ENCODE results near the gene STX3. TPM values are rescaled to one million over a fixed set of nuclear protein-coding genes. Genes with fewer than 3 reads are reported as not detected.
"Not testable (repeated sequence)": the region's sequence is repeated elsewhere in the genome, so short reads cannot be mapped to it uniquely, and the experiment has no call there.

Gene STX3
- polyA plus RNA-seq, 1 donor = 89.2 TPM

- H3K27me3 ChIP-seq (ENCODE audit: control insufficient read depth, insufficient read depth, low read length); H3K9me3 ChIP-seq (ENCODE audit: control insufficient read depth, low read depth, low read length); H3K27ac ChIP-seq (ENCODE audit: low read length); H3K4me3 ChIP-seq (ENCODE audit: low read length); DNase-seq: not testable (repeated sequence)
- Histone ChIP-seq H3K4me1 (ENCODE audit: control insufficient read depth, insufficient read depth, low read length) (peaks cover 26% of the 10 kb centered on the region), H3K36me3 (ENCODE audit: control insufficient read depth, insufficient read depth, low read length) (peaks cover 48% of the 10 kb centered on the region)
- WGBS (ENCODE audit: insufficient coverage, low lambda C conversion rate) = no CpG with 5 or more reads among the region's 5 CpGs
Observed at GRCh38 chr11:59784441-59784840, 29.3 kb downstream of the STX3 start.

- peaks cover 3% of the 10 kb centered on the region for H3K9me3 ChIP-seq (ENCODE audit: control insufficient read depth, low read depth, low read length)
- WGBS (ENCODE audit: insufficient coverage, low lambda C conversion rate) = no CpG with 5 or more reads among the region's 4 CpGs
Observed at GRCh38 chr11:59785818-59786217, 30.6 kb downstream of the STX3 start.

GRCh38 chr11:59787255-59787588 is 32.0 kb downstream of the STX3 start:
- Histone ChIP-seq H3K4me1 (ENCODE audit: control insufficient read depth, insufficient read depth, low read length) (peaks cover 19% of the 10 kb centered on the region), H3K36me3 (ENCODE audit: control insufficient read depth, insufficient read depth, low read length) (peaks cover 55% of the 10 kb centered on the region)
- 80% methylated on average over 1 of the region's 4 CpGs for WGBS (ENCODE audit: insufficient coverage, low lambda C conversion rate)

More at GRCh38 chr11:59785818-59786217, 30.6 kb downstream of the STX3 start:
- Histone ChIP-seq H3K4me1 (ENCODE audit: control insufficient read depth, insufficient read depth, low read length) (peaks cover 19% of the 10 kb centered on the region), H3K4me3 (ENCODE audit: low read length) (no peak overlapping the region), H3K36me3 (ENCODE audit: control insufficient read depth, insufficient read depth, low read length) (peaks cover 49% of the 10 kb centered on the region), H3K27ac (ENCODE audit: low read length) (peak overlapping the region; percentile 86), H3K27me3 (ENCODE audit: control insufficient read depth, insufficient read depth, low read length) (no peaks in the 10 kb centered on the region)
- DNase-seq = no peak

GRCh38 chr11:59787816-59788215 is 32.6 kb downstream of the STX3 start:
- peaks cover 61% of the 10 kb centered on the region for H3K36me3 ChIP-seq (ENCODE audit: control insufficient read depth, insufficient read depth, low read length)
- no peak overlapping the region for H3K4me3 ChIP-seq (ENCODE audit: low read length)
- H3K27ac ChIP-seq (ENCODE audit: low read length) = peak overlapping the region; percentile 86
- no peaks in the 10 kb centered on the region for H3K27me3 ChIP-seq (ENCODE audit: control insufficient read depth, insufficient read depth, low read length)
- peaks cover 3% of the 10 kb centered on the region for H3K9me3 ChIP-seq (ENCODE audit: control insufficient read depth, low read depth, low read length)
- no CpG with 5 or more reads among the region's 3 CpGs for WGBS (ENCODE audit: insufficient coverage, low lambda C conversion rate)
- no peak for DNase-seq
- peaks cover 19% of the 10 kb centered on the region for H3K4me1 ChIP-seq (ENCODE audit: control insufficient read depth, insufficient read depth, low read length)

More at GRCh38 chr11:59787255-59787588, 32.0 kb downstream of the STX3 start:
- Histone ChIP-seq H3K9me3 (ENCODE audit: control insufficient read depth, low read depth, low read length) (peaks cover 3% of the 10 kb centered on the region), H3K27ac (ENCODE audit: low read length) (peak overlapping the region; percentile 86), H3K27me3 (ENCODE audit: control insufficient read depth, insufficient read depth, low read length) (no peaks in the 10 kb centered on the region), H3K4me3 (ENCODE audit: low read length) (no peak overlapping the region)
- DNase-seq = no peak

- H3K9me3 ChIP-seq (ENCODE audit: control insufficient read depth, low read depth, low read length) = no peaks in the 10 kb centered on the region
- no peak overlapping the region for H3K4me3 ChIP-seq (ENCODE audit: low read length)
- H3K4me1 ChIP-seq (ENCODE audit: control insufficient read depth, insufficient read depth, low read length) = peaks cover 10% of the 10 kb centered on the region
- H3K36me3 ChIP-seq (ENCODE audit: control insufficient read depth, insufficient read depth, low read length) = peaks cover 89% of the 10 kb centered on the region
- no peak overlapping the region for H3K27ac ChIP-seq (ENCODE audit: low read length)
- 0% methylated on average over 1 of the region's 4 CpGs for WGBS (ENCODE audit: insufficient coverage, low lambda C conversion rate)
- H3K27me3 ChIP-seq (ENCODE audit: control insufficient read depth, insufficient read depth, low read length) = no peaks in the 10 kb centered on the region
- DNase-seq = no peak
Observed at GRCh38 chr11:59791639-59792038, 36.5 kb downstream of the STX3 start.

GRCh38 chr11:59792507-59792906 is 37.3 kb downstream of the STX3 start:
- Histone ChIP-seq H3K27me3 (ENCODE audit: control insufficient read depth, insufficient read depth, low read length) (no peaks in the 10 kb centered on the region), H3K4me3 (ENCODE audit: low read length) (no peak overlapping the region), H3K36me3 (ENCODE audit: control insufficient read depth, insufficient read depth, low read length) (peaks cover 95% of the 10 kb centered on the region), H3K27ac (ENCODE audit: low read length) (no peak overlapping the region), H3K9me3 (ENCODE audit: control insufficient read depth, low read depth, low read length) (no peaks in the 10 kb centered on the region), H3K4me1 (ENCODE audit: control insufficient read depth, insufficient read depth, low read length) (peaks cover 4% of the 10 kb centered on the region)
- no CpG with 5 or more reads among the region's 1 CpG for WGBS (ENCODE audit: insufficient coverage, low lambda C conversion rate)
- DNase-seq = no peak

GRCh38 chr11:59794417-59794816 is 39.2 kb downstream of the STX3 start:
- 100% methylated on average over 1 of the region's 3 CpGs for WGBS (ENCODE audit: insufficient coverage, low lambda C conversion rate)
- no peaks in the 10 kb centered on the region for H3K4me1 ChIP-seq (ENCODE audit: control insufficient read depth, insufficient read depth, low read length)
- H3K27me3 ChIP-seq (ENCODE audit: control insufficient read depth, insufficient read depth, low read length) = no peaks in the 10 kb centered on the region
- no peak overlapping the region for H3K27ac ChIP-seq (ENCODE audit: low read length)
- H3K36me3 ChIP-seq (ENCODE audit: control insufficient read depth, insufficient read depth, low read length) = peaks cover 85% of the 10 kb centered on the region
- H3K9me3 ChIP-seq (ENCODE audit: control insufficient read depth, low read depth, low read length) = no peaks in the 10 kb centered on the region
- no peak overlapping the region for H3K4me3 ChIP-seq (ENCODE audit: low read length)
- DNase-seq = no peak

- DNase-seq = peak in 1 of 2 donors; percentile 54
- H3K9me3 ChIP-seq (ENCODE audit: control insufficient read depth, low read depth, low read length) = no peaks in the 10 kb centered on the region
- H3K4me3 ChIP-seq (ENCODE audit: low read length) = no peak overlapping the region
- H3K4me1 ChIP-seq (ENCODE audit: control insufficient read depth, insufficient read depth, low read length) = peaks cover 23% of the 10 kb centered on the region
- H3K27ac ChIP-seq (ENCODE audit: low read length) = peak overlapping the region; percentile 57
- H3K36me3 ChIP-seq (ENCODE audit: control insufficient read depth, insufficient read depth, low read length) = peaks cover 65% of the 10 kb centered on the region
- WGBS (ENCODE audit: insufficient coverage, low lambda C conversion rate) = no CpG with 5 or more reads among the region's 7 CpGs
- H3K27me3 ChIP-seq (ENCODE audit: control insufficient read depth, insufficient read depth, low read length) = no peaks in the 10 kb centered on the region
Observed at GRCh38 chr11:59800390-59801025, 45.3 kb downstream of the STX3 start.

GRCh38 chr11:59801160-59801706 is 46.1 kb downstream of the STX3 start:
- peaks cover 23% of the 10 kb centered on the region for H3K4me1 ChIP-seq (ENCODE audit: control insufficient read depth, insufficient read depth, low read length)
- H3K9me3 ChIP-seq (ENCODE audit: control insufficient read depth, low read depth, low read length) = no peaks in the 10 kb centered on the region
- peak overlapping the region; percentile 57 for H3K27ac ChIP-seq (ENCODE audit: low read length)
- WGBS (ENCODE audit: insufficient coverage, low lambda C conversion rate) = 20% methylated on average over 1 of the region's 2 CpGs
- DNase-seq = no peak
- peaks cover 64% of the 10 kb centered on the region for H3K36me3 ChIP-seq (ENCODE audit: control insufficient read depth, insufficient read depth, low read length)
- H3K27me3 ChIP-seq (ENCODE audit: control insufficient read depth, insufficient read depth, low read length) = no peaks in the 10 kb centered on the region
- no peak overlapping the region for H3K4me3 ChIP-seq (ENCODE audit: low read length)

GRCh38 chr11:59801981-59802638 is 46.9 kb downstream of the STX3 start:
- Histone ChIP-seq H3K27me3 (ENCODE audit: control insufficient read depth, insufficient read depth, low read length) (no peaks in the 10 kb centered on the region), H3K4me3 (ENCODE audit: low read length) (no peak overlapping the region), H3K27ac (ENCODE audit: low read length) (peak overlapping the region; percentile 4), H3K4me1 (ENCODE audit: control insufficient read depth, insufficient read depth, low read length) (peaks cover 23% of the 10 kb centered on the region), H3K36me3 (ENCODE audit: control insufficient read depth, insufficient read depth, low read length) (peaks cover 65% of the 10 kb centered on the region), H3K9me3 (ENCODE audit: control insufficient read depth, low read depth, low read length) (no peaks in the 10 kb centered on the region)
- DNase-seq = no peak
- no CpG with 5 or more reads among the region's 5 CpGs for WGBS (ENCODE audit: insufficient coverage, low lambda C conversion rate)
